Fibroblast of mammary gland (primary cell): ENCODE results near the gene ADAMTS2.
A peak's percentile ranks its signal among the peaks of the same experiment; 100 is the strongest.

Experiments used
- DNase-seq: peaks from one replicate; pipeline ENCODE4 v3.0.0-alpha.2; 2010; ENCODE audit warnings: low read depth
- H3K4me3 ChIP-seq: 2 replicates; pipeline ENCODE4 v1.5.1; 2011; ENCODE audit warnings: low read depth, mild to moderate bottlenecking, low read length, moderate library complexity; ENCODE audit not compliant: control insufficient read depth
- TF ChIP-seq, protein P1 (sequence below): conservative IDR thresholded peaks from 2 replicates; pipeline ENCODE4 v1.5.1; 2011; ENCODE audit warnings: low read depth, low read length, inconsistent platforms; ENCODE audit not compliant: control insufficient read depth, insufficient read depth

The ADAMTS2 gene

DNA sequence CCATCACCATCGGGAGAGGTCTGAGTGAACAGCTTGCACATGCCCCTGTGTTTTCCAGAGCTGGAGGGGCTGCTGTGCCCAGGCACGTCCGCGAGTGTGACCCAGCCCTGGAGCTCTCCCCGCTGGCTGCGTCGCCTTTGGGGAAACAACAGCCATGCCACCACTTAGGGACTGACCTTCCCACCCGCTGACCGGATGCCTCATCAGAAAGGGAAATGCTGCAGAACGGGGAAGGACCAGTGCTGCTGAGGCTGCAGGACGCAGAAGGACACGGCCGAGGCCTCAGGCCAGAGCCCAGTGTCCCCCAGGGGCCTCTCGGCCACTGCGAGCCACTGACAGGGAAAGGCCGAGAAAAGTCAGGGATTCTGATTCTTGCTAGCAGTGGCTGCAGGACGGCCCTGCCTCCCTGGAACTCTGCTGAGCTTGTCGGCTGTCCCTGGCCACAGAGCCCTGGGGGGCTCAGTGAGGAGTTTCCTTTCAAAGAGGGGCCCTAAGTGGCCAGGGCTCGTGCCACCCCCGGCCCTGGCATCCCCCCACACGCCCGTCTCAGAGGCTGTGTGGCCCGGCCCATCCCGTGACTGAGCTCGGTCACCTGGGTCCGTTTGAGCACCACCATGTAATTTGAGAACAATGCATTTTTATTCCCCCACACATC is 154.3 kb downstream of the ADAMTS2 start:
- no peak overlapping the region for H3K4me3 ChIP-seq
- no peak for DNase-seq
- TF ChIP-seq, protein P1, sequence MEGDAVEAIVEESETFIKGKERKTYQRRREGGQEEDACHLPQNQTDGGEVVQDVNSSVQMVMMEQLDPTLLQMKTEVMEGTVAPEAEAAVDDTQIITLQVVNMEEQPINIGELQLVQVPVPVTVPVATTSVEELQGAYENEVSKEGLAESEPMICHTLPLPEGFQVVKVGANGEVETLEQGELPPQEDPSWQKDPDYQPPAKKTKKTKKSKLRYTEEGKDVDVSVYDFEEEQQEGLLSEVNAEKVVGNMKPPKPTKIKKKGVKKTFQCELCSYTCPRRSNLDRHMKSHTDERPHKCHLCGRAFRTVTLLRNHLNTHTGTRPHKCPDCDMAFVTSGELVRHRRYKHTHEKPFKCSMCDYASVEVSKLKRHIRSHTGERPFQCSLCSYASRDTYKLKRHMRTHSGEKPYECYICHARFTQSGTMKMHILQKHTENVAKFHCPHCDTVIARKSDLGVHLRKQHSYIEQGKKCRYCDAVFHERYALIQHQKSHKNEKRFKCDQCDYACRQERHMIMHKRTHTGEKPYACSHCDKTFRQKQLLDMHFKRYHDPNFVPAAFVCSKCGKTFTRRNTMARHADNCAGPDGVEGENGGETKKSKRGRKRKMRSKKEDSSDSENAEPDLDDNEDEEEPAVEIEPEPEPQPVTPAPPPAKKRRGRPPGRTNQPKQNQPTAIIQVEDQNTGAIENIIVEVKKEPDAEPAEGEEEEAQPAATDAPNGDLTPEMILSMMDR, result no peak

DNA sequence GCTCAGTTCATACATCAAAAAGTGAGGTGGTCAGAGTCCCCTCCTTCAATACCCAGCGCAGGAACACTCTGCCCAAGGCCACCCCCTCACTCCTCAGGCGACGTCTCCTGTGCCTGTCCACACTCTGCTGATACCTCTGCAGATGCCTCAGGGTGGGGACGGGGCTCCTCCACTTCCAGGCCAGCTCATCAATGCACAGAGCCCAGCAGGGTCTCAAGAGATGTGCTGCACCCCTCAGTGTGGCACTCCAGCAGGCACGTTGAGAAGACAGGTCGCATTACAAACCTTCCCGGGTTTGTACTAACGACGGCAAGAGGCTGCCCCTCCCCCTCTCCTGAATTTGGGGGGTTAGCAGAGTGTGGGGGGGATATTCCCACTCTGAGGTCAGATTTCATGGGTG is 156.6 kb downstream of the ADAMTS2 start:
- TF ChIP-seq, protein P1, result no peak
- no peak for DNase-seq
- H3K4me3 ChIP-seq, result no peak overlapping the region

DNA sequence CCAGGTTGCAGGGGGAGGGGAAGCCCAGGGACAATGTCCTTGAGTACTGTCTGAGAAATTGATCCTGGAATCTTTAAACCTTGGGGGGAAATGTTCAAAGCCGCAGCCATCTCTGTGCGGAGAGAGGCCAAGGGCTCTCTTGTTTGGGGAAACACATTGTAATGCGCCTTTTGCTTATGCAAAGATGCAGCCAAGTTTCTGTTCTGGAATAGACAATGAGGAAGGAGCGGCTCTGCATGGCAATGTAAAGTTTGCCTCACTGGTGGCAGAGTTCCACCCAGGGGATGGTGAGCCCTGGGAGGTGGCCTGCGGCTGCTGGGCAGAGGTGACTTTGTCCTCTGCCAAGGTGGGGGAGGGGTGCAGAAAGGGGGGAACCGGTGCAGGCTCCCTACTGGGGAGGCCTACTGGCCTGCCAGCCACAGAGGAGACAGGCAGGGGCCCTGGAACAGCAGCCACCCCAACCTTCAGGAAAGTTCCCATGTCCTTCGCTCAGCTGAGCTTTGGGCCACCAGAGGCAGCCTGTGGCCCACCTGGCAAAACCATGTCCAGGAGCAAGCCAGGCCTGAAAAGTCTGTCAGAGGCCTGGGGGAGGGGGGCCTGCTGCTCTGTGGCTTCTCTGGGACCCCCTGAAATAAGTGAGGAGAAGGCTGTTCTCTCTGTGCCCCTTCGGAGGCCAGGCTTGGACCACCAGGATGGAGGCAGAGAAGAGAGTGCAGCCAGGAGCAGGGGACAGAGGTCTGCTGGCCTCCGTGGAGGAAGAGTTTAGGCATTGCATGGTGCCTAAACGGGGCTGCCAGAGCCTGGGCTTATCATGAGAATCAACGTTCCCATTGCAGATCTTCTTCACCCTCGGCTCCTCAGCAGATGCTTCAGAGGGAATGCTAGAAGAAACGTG is 157.3 kb downstream of the ADAMTS2 start:
- no peak for DNase-seq
- TF ChIP-seq, protein P1, result no peak
- no peak overlapping the region for H3K4me3 ChIP-seq

DNA sequence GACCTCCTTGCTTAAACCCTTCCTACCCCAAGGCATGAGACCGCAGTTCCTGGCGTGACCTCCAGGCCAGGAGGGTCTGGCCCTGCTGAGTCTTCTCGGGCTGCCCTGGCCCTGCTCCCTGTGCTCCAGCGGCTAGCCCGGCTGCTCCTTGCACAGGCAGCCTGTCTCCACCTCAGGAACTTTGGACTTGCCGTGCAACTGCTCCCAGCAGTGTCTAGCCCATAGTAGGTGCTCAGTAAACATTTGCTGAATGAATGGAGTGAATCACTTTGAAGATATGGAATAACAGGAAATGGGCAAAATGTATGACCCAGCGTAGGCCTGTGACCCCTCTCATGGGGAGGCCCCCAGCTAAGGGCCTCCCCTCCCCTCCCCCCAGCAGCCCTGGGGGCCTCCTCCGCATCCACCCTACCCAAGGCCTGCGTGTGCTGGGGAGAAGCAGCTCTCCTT is 158.0 kb downstream of the ADAMTS2 start:
- DNase-seq, result no peak
- no peak overlapping the region for H3K4me3 ChIP-seq
- TF ChIP-seq, protein P1, result peak; percentile 20

DNA sequence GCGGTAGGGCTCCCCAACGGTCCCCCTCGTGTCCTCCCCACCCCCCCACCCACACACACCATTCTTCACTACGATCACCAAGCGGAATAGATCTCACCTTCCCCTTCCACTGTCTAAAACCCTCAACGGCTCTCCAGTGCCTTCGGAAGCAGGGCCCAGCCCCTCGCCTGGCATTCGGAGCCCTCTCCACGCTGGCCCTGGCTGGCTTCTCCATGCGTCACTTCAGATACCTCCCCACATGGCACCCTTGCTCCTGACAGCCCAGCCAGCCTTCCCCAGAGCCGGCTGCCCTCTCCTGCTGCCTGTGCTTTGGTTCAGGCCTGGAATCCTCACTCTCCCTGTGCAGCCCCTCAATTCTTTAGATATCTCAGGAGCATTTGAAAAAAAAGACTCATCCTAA is 158.5 kb downstream of the ADAMTS2 start:
- TF ChIP-seq, protein P1, result no peak
- H3K4me3 ChIP-seq, result no peak overlapping the region
- no peak for DNase-seq

DNA sequence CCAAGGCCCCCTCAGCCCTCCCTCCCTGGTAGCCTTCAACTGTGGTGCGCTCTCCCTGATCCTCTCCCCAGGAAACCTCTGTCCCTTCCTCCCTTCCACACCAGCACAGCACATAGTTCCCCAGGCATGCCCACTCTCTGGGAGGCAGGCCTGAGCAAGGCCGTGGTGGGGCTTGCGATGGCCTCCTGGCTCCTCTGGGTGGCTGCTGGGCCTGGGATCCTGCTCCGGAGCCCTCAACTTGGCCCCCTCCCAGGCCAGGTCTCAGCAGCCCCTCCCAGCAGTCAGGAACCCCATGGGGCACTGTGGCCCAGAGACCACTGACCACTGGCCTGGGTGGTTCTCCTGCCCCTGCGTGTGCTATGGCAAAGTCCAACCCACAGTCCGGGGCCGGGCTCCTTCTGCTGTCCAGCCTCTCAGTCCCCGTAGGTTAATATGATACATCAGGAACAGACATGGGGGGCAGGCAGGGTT is 159.3 kb downstream of the ADAMTS2 start:
- no peak overlapping the region for H3K4me3 ChIP-seq
- DNase-seq, result no peak
- TF ChIP-seq, protein P1, result no peak
